Neuronal stem cell (in vitro differentiated cells): ENCODE data around the gene PTPRCAP. TPM values are rescaled to one million over a fixed set of nuclear protein-coding genes. Genes with fewer than 3 reads are reported as not detected.

Experiments
- DNase-seq: peaks from one replicate; pipeline ENCODE4 v3.0.0-alpha.2; 2013; ENCODE audit warnings: low spot score
- H2AFZ ChIP-seq: one replicate; pipeline ENCODE4 v1.6.1; 2013; ENCODE audit warnings: mild to moderate bottlenecking, low read length, inconsistent platforms
- H2AK5ac ChIP-seq: 2 replicates; pipeline ENCODE4 v1.6.1; 2013; ENCODE audit warnings: low read depth, mild to moderate bottlenecking, inconsistent platforms, low read length, moderate library complexity, mixed read lengths
- H2BK120ac ChIP-seq: 2 replicates; pipeline ENCODE4 v1.6.1; 2013; ENCODE audit warnings: low read depth, mild to moderate bottlenecking, inconsistent platforms, low read length, moderate library complexity, mixed read lengths
- H2BK12ac ChIP-seq: one replicate; pipeline ENCODE4 v1.6.1; 2013; ENCODE audit warnings: low read length, inconsistent platforms
- H2BK15ac ChIP-seq: 2 replicates; pipeline ENCODE4 v1.6.1; 2013; ENCODE audit warnings: mild to moderate bottlenecking, low read length, inconsistent platforms, mixed read lengths
- H2BK5ac ChIP-seq: one replicate; pipeline ENCODE4 v1.6.1; 2013; ENCODE audit warnings: inconsistent platforms, mild to moderate bottlenecking, low read length, moderate library complexity
- H3K14ac ChIP-seq: one replicate; pipeline ENCODE4 v1.6.1; 2013; ENCODE audit warnings: low read length, inconsistent platforms
- H3K18ac ChIP-seq: 2 replicates; pipeline ENCODE4 v1.6.1; 2013; ENCODE audit warnings: low read length, inconsistent platforms
- H3K23ac ChIP-seq: 2 replicates; pipeline ENCODE4 v1.6.1; 2013; ENCODE audit warnings: low read depth, mild to moderate bottlenecking, mixed read lengths, low read length, inconsistent platforms; ENCODE audit not compliant: poor library complexity
- H3K27ac ChIP-seq: replicated peaks from 3 replicates; pipeline ENCODE4 v1.5.1; 2013; ENCODE audit warnings: low read length, inconsistent platforms
- H3K27me3 ChIP-seq, 3 experiments: 2 replicates each; pipeline ENCODE4 v1.6.1; 2013; ENCODE audit warnings: low read length in 3 of 3, mild to moderate bottlenecking in 2 of 3, inconsistent platforms in 1 of 3, low read depth in 1 of 3, mixed read lengths in 1 of 3, moderate library complexity in 1 of 3; ENCODE audit not compliant: control insufficient read depth in 3 of 3, insufficient read depth in 3 of 3
- H3K36me3 ChIP-seq, 2 donors: replicated peaks in 1 of 2; 2 replicates each; pipeline ENCODE4 v1.6.1; 2013; ENCODE audit warnings: low read length in 2 of 2; ENCODE audit not compliant: control insufficient read depth in 2 of 2, insufficient read depth in 2 of 2
- H3K4ac ChIP-seq: 2 replicates; pipeline ENCODE4 v1.6.1; 2013; ENCODE audit warnings: inconsistent platforms, mild to moderate bottlenecking, low read length, moderate library complexity
- H3K4me1 ChIP-seq, 2 donors: 1 replicate in 1 of 2; 2 replicates in 1 of 2; pipeline ENCODE4 v1.6.1; 2013; ENCODE audit warnings: low read length in 2 of 2, low read depth in 1 of 2; ENCODE audit not compliant: control insufficient read depth in 2 of 2, insufficient read depth in 1 of 2
- H3K4me2 ChIP-seq: one replicate; pipeline ENCODE4 v1.6.1; 2013; ENCODE audit warnings: mild to moderate bottlenecking, low read length, inconsistent platforms; ENCODE audit not compliant: insufficient read depth, poor library complexity, severe bottlenecking
- H3K4me3 ChIP-seq, 2 donors: 2 replicates each; pipeline ENCODE4 v1.5.1; 2013; ENCODE audit warnings: low read length in 2 of 2, mild to moderate bottlenecking in 2 of 2, inconsistent platforms in 1 of 2, moderate library complexity in 1 of 2
- H3K79me1 ChIP-seq: one replicate; pipeline ENCODE4 v1.6.1; 2013; ENCODE audit warnings: low read depth, mild to moderate bottlenecking, inconsistent platforms, low read length, moderate library complexity
- H3K9ac ChIP-seq: one replicate; pipeline ENCODE4 v1.6.1; 2013; ENCODE audit warnings: mild to moderate bottlenecking, low read depth, low read length, inconsistent platforms; ENCODE audit not compliant: poor library complexity
- H3K9me3 ChIP-seq, 2 donors: replicated peaks in 1 of 2; 2 replicates each; pipeline versions ENCODE3 to v1.6.1; 2013; ENCODE audit warnings: low read length in 2 of 2, mild to moderate bottlenecking in 2 of 2, inconsistent platforms in 1 of 2, low read depth in 1 of 2, mixed read lengths in 1 of 2, moderate library complexity in 1 of 2; ENCODE audit not compliant: control insufficient read depth in 2 of 2, insufficient read depth in 1 of 2
- H4K8ac ChIP-seq: one replicate; pipeline ENCODE4 v1.6.1; 2013; ENCODE audit warnings: low read depth, mild to moderate bottlenecking, inconsistent platforms, low read length, moderate library complexity
- H4K91ac ChIP-seq: one replicate; pipeline ENCODE4 v1.6.1; 2013; ENCODE audit warnings: low read length, low read depth, mild to moderate bottlenecking, inconsistent platforms; ENCODE audit not compliant: poor library complexity
- WGBS, 2 donors: extraction: QIAGEN DNeasy Blood & Tissue Kit; methylation state at CpG; one replicate each; pipeline ENCODE4 v1.1.7; 2013; ENCODE audit warnings: missing lambda C conversion rate in 2 of 2, mixed read lengths in 1 of 2; ENCODE audit not compliant: insufficient read length in 2 of 2, insufficient replicate concordance in 1 of 2; ENCODE audit errors: extremely low coverage in 2 of 2; 5-methylcytosine and 5-hydroxymethylcytosine counted together
- small RNA-seq: library from polyadenylated mRNA; stranded (forward); fragments of <200 nt; extraction: miRNeasy Mini kit (QIAGEN cat#:217004); gene quantifications from one replicate; pipeline ENCODE3, GENCODE V24; 2013; ENCODE audit not compliant: insufficient read depth

Gene PTPRCAP

GRCh38 chr11:67387069-67387468, 50.4 kb downstream of the PTPRCAP start:
- Histone ChIP-seq H3K27ac (no peak overlapping the region), H3K9ac (no peak overlapping the region), H2AK5ac (no peak overlapping the region), H3K18ac (no peak overlapping the region), H2BK120ac (no peak overlapping the region), H3K27me3 (no peaks in the 10 kb centered on the region), H2BK5ac (no peak overlapping the region), H3K36me3 (no peaks in the 10 kb centered on the region), H2AFZ (no peak overlapping the region), H3K4me3 (no peak overlapping the region), H2BK15ac (no peak overlapping the region), H4K91ac (no peak overlapping the region), H4K8ac (no peak overlapping the region), H3K9me3 (no peaks in the 10 kb centered on the region), H3K4me1 (no peaks in the 10 kb centered on the region), H3K4me2 (no peak overlapping the region), H3K23ac (peak overlapping the region; percentile 17), H2BK12ac (no peak overlapping the region), H3K14ac (no peak overlapping the region), H3K4ac (no peak overlapping the region), H3K79me1 (peaks cover 2% of the 10 kb centered on the region)
- DNase-seq, result no peak
- WGBS, 2 donors, result no CpG with 5 or more reads among the region's 9 CpGs

Small RNAs within 50 kb of the gene (small RNA-seq; reads per million reads assigned to genes)
- not detected for gene RNU6-1238P
